Activated CD4-positive, alpha-beta memory T cell treated with anti-CD3 and anti-CD28 coated beads, Interleukin-2, amount 10 ng/mL, durations not matched to agents 7 days and 5 days (primary cell): ENCODE results near the gene AMBP. TPM values are rescaled to one million over a fixed set of nuclear protein-coding genes. Genes with fewer than 3 reads are reported as not detected.
A peak's percentile ranks its signal among the peaks of the same experiment; 100 is the strongest.

Experiments
- CTCF ChIA-PET: fragments of 350-600 bp; sonication (Branson Sonifier 250); formaldehyde crosslinking; loops from one replicate; lab custom pipeline; 2021; ENCODE audit warnings: antibody characterized with exemption, inconsistent platforms; lab: Charles Lee
- POLR2A ChIA-PET: fragments of 350-600 bp; sonication (Branson Sonifier 250); formaldehyde crosslinking; loops from one replicate; lab custom pipeline; 2021; ENCODE audit warnings: antibody characterized with exemption; lab: Charles Lee
- DNase-seq: peaks from one replicate; pipeline ENCODE4 v3.0.0-alpha.2; 2020
- H3K27ac Mint-ChIP-seq: one replicate; pipeline ENCODE4 v1.8.0; 2021; ENCODE audit warnings: mild to moderate bottlenecking, mixed read lengths
- H3K27me3 Mint-ChIP-seq: one replicate; pipeline ENCODE4 v1.8.0; 2021; ENCODE audit warnings: mixed read lengths
- H3K36me3 Mint-ChIP-seq: one replicate; pipeline ENCODE4 v1.8.0; 2021; ENCODE audit warnings: low read depth, mixed read lengths
- H3K4me1 Mint-ChIP-seq: one replicate; pipeline ENCODE4 v1.8.0; 2021; ENCODE audit warnings: mixed read lengths
- H3K4me3 Mint-ChIP-seq: one replicate; pipeline ENCODE4 v1.8.0; 2021; ENCODE audit warnings: mild to moderate bottlenecking, mixed read lengths
- H3K9me3 Mint-ChIP-seq: one replicate; pipeline ENCODE4 v1.8.0; 2021; ENCODE audit warnings: mixed read lengths
- total RNA-seq, 2 experiments: library from RNA; stranded (reverse); gene quantifications; one replicate each; pipeline ENCODE4 v1.2.3, GENCODE V29; 2021

Gene AMBP
- total RNA-seq, 2 experiments from 2014 or later, result not detected

- Mint-ChIP-seq H3K9me3 (no peaks in the 10 kb centered on the region), H3K4me1 (no peaks in the 10 kb centered on the region), H3K36me3 (no peaks in the 10 kb centered on the region), H3K27ac (no peak overlapping the region), H3K27me3 (no peaks in the 10 kb centered on the region), H3K4me3 (no peak overlapping the region)
- ChIA-PET POLR2A (no interaction called here), CTCF (no interaction called here)
- peak; percentile 14 for DNase-seq
Measured at GRCh38 chr9:114033397-114034103, 44.5 kb downstream of the AMBP start.

- peak; percentile 14 for DNase-seq
Measured at GRCh38 chr9:114031948-114032840, 45.9 kb downstream of the AMBP start.

DNA sequence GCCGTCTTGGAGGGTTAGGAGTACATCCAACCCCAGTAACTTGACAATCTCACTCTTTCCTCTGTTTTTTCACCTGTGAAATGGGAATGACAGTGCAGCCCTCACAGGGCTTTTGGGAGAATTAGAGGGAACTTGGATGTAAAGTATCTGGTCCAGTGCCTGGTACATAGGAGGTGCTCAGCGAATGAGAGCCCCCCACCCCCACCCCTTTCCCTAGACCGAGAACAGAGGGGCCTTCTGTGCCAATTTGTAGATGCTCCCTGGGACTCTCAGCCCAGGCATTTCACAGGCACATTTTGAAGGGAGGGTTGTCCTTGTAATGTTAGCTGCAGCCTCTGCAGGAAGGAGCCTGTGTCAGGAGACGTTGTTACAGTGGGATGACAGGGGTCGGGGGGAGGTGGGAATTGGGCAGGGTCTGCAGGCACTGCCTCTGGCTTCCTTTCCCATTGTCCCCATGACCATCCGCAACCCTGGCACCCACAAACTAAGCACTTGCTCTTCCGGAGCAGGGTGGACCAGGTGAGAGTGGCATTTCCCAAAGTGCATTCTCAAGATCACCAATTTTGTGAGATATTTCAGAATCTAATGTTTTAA is 47.0 kb downstream of the AMBP start:
- Mint-ChIP-seq H3K9me3 (no peaks in the 10 kb centered on the region), H3K27me3 (no peaks in the 10 kb centered on the region), H3K27ac (no peak overlapping the region), H3K4me1 (no peaks in the 10 kb centered on the region), H3K36me3 (no peaks in the 10 kb centered on the region), H3K4me3 (no peak overlapping the region)
- no peak for DNase-seq
- CTCF ChIA-PET, result no interaction called here
- POLR2A ChIA-PET, result no interaction called here

More at GRCh38 chr9:114031948-114032840, 45.9 kb downstream of the AMBP start:
- no peaks in the 10 kb centered on the region for H3K36me3 Mint-ChIP-seq
- H3K9me3 Mint-ChIP-seq, result no peaks in the 10 kb centered on the region
- H3K27ac Mint-ChIP-seq, result no peak overlapping the region
- POLR2A ChIA-PET, result no interaction called here
- no peaks in the 10 kb centered on the region for H3K4me1 Mint-ChIP-seq
- H3K4me3 Mint-ChIP-seq, result no peak overlapping the region
- no peaks in the 10 kb centered on the region for H3K27me3 Mint-ChIP-seq
- CTCF ChIA-PET, result no interaction called here

GRCh38 chr9:114030364-114030763 is 47.7 kb downstream of the AMBP start:
- peaks cover 6% of the 10 kb centered on the region for H3K9me3 Mint-ChIP-seq
- no peaks in the 10 kb centered on the region for H3K27me3 Mint-ChIP-seq
- no peaks in the 10 kb centered on the region for H3K4me1 Mint-ChIP-seq
- POLR2A ChIA-PET, result no interaction called here
- peak; percentile 13 for DNase-seq
- H3K27ac Mint-ChIP-seq, result no peak overlapping the region
- no peaks in the 10 kb centered on the region for H3K36me3 Mint-ChIP-seq
- H3K4me3 Mint-ChIP-seq, result no peak overlapping the region
- CTCF ChIA-PET, result no interaction called here

- H3K27me3 Mint-ChIP-seq, result peaks cover 6% of the 10 kb centered on the region
- no peak overlapping the region for H3K27ac Mint-ChIP-seq
- peaks cover 13% of the 10 kb centered on the region for H3K9me3 Mint-ChIP-seq
- no peak overlapping the region for H3K4me3 Mint-ChIP-seq
- ChIA-PET POLR2A (no interaction called here), CTCF (no interaction called here)
- H3K36me3 Mint-ChIP-seq, result peaks cover 4% of the 10 kb centered on the region
- no peaks in the 10 kb centered on the region for H3K4me1 Mint-ChIP-seq
- no peak for DNase-seq
Measured at GRCh38 chr9:114029311-114030170, 48.6 kb downstream of the AMBP start.

DNA sequence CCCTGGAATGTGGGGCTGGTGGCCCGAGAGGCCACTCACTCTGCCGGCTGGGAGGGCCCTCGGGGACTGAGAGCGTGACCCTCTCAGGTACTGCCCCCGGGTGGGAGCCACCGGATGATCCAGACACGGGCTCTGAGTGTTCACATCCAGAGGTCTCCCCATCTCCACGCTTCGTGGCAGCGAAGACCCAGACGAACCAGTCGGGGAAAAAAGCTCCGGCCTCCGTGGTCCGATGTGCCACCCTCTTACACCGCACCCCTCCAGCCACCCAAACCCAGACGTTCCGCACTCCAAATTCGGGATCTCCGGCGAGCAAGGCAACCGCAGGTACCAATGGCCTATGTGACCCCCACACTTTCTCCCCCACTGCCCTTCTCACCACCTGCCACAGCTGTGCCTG is 49.5 kb downstream of the AMBP start:
- Mint-ChIP-seq H3K9me3 (peaks cover 20% of the 10 kb centered on the region), H3K27me3 (peaks cover 11% of the 10 kb centered on the region), H3K4me1 (no peaks in the 10 kb centered on the region), H3K4me3 (no peak overlapping the region), H3K27ac (no peak overlapping the region), H3K36me3 (peaks cover 4% of the 10 kb centered on the region)
- no peak for DNase-seq
- CTCF ChIA-PET, result no interaction called here
- POLR2A ChIA-PET, result no interaction called here

DNA sequence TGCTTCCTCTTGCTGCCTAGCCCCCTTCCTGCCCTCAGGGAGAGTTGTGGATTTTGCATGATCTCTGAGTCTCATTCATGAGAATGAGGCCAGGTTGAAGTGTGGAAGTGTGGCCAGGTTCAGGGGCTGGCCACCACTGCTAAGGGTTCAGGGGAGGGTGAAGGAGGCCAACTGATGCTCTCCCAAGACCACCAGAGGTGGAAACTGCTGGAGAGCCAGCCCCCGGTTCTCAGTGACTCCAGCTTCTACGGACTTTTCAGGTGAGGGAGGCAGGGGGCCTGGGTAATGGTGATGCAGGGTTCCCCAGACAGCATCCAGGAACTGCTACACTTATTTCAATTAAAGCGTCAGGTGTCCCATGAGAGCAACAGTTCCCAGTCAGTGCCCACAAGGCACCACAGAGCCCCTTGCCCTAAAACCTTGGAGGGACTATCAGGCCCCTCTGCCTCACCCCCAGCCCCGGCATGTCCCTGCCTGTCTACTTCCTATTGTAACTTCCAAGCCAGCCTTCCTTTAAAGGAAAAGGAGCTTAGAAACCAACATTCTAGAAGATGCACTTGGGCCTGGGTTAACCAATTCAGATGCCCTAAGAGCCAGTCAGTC is 50.1 kb downstream of the AMBP start:
- Mint-ChIP-seq H3K9me3 (peaks cover 20% of the 10 kb centered on the region), H3K36me3 (peaks cover 4% of the 10 kb centered on the region), H3K27ac (no peak overlapping the region), H3K4me3 (no peak overlapping the region), H3K27me3 (peaks cover 11% of the 10 kb centered on the region), H3K4me1 (no peaks in the 10 kb centered on the region)
- ChIA-PET CTCF (no interaction called here), POLR2A (no interaction called here)
- no peak for DNase-seq

DNA sequence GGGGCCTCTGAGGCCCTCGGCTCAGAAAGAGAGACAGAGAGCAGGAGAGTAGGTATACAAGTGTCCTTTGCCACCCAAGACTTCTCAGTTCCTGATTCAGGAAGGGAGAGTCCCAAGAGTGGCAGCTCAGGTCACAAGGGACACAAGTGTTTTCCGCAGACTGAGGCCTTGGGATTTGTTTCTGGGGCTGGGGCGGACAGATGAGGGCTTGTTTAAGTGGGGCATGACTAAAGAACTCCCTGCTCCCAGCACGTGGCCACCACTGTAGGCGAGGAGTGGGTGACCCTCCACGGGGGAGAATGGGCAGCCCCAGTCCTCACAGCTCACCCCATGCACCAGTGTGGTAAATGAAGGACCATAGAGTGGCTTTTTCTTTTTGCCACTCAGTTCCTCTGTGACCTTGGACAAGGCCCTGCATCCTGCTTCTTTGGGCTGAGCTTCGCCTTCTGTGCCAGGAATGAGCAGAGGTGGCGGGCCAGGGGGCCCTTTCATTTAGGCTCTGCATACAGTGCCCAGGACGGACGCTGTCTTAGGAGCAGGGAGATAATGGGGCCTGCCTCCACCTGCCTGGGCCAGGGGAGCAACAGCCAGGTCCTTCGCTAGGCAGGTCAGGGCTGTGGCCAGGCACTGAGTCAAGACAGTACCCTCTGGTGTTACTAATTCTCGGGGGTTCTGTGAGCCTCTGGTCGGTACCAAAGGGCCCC is 50.8 kb downstream of the AMBP start:
- peaks cover 11% of the 10 kb centered on the region for H3K27me3 Mint-ChIP-seq
- H3K4me1 Mint-ChIP-seq, result no peaks in the 10 kb centered on the region
- H3K9me3 Mint-ChIP-seq, result peaks cover 20% of the 10 kb centered on the region
- peaks cover 4% of the 10 kb centered on the region for H3K36me3 Mint-ChIP-seq
- POLR2A ChIA-PET, result no interaction called here
- H3K4me3 Mint-ChIP-seq, result no peak overlapping the region
- no peak overlapping the region for H3K27ac Mint-ChIP-seq
- no peak for DNase-seq
- CTCF ChIA-PET, result no interaction called here

- H3K27me3 Mint-ChIP-seq, result peaks cover 12% of the 10 kb centered on the region
- no peaks in the 10 kb centered on the region for H3K4me1 Mint-ChIP-seq
- H3K27ac Mint-ChIP-seq, result no peak overlapping the region
- H3K4me3 Mint-ChIP-seq, result no peak overlapping the region
- H3K9me3 Mint-ChIP-seq, result peaks cover 20% of the 10 kb centered on the region
- H3K36me3 Mint-ChIP-seq, result peaks cover 4% of the 10 kb centered on the region
- POLR2A ChIA-PET, result no interaction called here
- DNase-seq, result no peak
- CTCF ChIA-PET, result no interaction called here
Measured at GRCh38 chr9:114026335-114026734, 51.8 kb downstream of the AMBP start.

DNA sequence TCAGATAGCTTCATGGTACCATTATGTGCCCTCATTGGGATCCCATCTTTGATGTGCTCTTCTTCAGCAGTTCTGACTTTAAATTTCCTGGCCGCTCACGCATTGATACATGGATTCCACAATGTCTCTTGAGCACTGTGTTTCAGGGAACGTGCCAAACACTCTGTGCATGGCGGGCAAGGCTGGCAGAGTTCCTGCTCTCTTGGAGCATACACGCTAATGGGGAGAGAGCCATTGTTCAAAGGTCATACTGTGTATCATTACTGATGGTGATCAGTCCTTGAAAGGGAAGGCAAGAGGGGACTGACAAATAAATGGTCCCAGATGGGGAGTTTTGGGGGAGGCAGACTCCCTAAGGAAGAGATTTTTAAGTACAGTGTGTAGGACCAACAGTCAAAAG is 52.3 kb downstream of the AMBP start:
- CTCF ChIA-PET, result no interaction called here
- DNase-seq, result no peak
- peaks cover 20% of the 10 kb centered on the region for H3K9me3 Mint-ChIP-seq
- POLR2A ChIA-PET, result no interaction called here
- no peak overlapping the region for H3K27ac Mint-ChIP-seq
- peaks cover 4% of the 10 kb centered on the region for H3K36me3 Mint-ChIP-seq
- no peak overlapping the region for H3K4me3 Mint-ChIP-seq
- no peaks in the 10 kb centered on the region for H3K4me1 Mint-ChIP-seq
- H3K27me3 Mint-ChIP-seq, result peaks cover 12% of the 10 kb centered on the region

DNA sequence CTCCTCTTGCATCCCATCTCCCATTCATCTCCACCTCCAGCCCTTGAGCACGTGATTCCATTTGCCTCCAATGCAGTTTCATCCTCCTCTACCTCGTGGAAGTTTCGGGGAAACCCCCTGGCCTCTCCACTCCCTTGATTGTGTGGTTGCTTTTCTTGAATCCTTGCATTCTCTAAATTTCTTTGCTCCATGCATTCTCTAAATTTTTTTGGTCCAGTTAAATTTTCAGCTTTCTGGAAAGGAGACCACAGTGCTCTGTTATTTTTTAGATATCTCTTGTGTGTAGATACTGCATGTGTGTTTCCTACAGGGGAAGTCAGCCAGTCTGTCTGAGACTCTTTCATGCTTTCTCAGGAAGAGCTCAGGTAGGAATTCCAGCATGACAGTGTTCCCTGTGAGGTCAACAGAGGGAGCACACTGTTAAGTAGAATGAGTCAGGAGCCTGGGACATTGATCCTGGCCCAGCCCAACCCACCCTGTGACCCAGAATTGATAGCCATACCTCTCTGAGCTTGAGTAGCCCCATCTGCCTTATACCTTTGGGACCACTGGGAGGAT is 52.8 kb downstream of the AMBP start:
- CTCF ChIA-PET, result no interaction called here

DNA sequence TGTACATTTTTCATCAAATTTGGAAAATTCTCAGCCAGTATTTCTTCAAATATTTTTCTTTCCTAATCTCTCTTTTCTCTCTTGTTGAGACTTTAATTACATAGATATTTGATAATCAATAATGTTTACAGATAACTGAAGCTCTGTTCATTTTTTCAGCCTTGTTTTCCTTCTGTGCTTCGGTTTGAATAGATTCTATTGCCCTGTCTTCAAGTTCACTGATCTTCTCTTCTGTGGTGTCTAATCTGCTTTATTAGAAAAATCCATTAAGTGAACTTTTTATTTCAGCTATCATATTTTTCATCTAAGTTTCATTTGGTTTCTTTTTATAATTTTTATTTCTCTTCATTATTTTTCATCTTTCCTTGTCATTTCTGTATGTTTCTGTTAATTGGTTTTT is 54.1 kb downstream of the AMBP start:
- ChIA-PET CTCF (no interaction called here), POLR2A (no interaction called here)
- H3K4me1 Mint-ChIP-seq, result no peaks in the 10 kb centered on the region
- H3K36me3 Mint-ChIP-seq, result peaks cover 4% of the 10 kb centered on the region
- no peak overlapping the region for H3K4me3 Mint-ChIP-seq
- DNase-seq, result no peak
- H3K27me3 Mint-ChIP-seq, result peaks cover 12% of the 10 kb centered on the region
- H3K27ac Mint-ChIP-seq, result no peak overlapping the region
- H3K9me3 Mint-ChIP-seq, result peaks cover 20% of the 10 kb centered on the region

More for the DNA sequence above, 52.8 kb downstream of the AMBP start:
- POLR2A ChIA-PET, result no interaction called here
- Mint-ChIP-seq H3K27me3 (peaks cover 12% of the 10 kb centered on the region), H3K9me3 (peaks cover 20% of the 10 kb centered on the region), H3K27ac (no peak overlapping the region), H3K4me1 (no peaks in the 10 kb centered on the region), H3K36me3 (peaks cover 4% of the 10 kb centered on the region), H3K4me3 (no peak overlapping the region)
- no peak for DNase-seq
